ENCODE results near the gene DVL1. TPM values are rescaled to one million over a fixed set of nuclear protein-coding genes. Genes with fewer than 3 reads are reported as not detected.

Gene DVL1
- total RNA-seq, 4 donors from 2014 or later: 130 to 191 (median 144) TPM

GRCh38 chr1:1334835-1335234 is 14.4 kb downstream of the DVL1 start:
- WGBS, 2 donors: 47 to 51% methylated on average over 7 of the region's 11 CpGs
- Histone ChIP-seq H3K9me3 (no peaks in the 10 kb centered on the region), H3K27me3 (no peaks in the 10 kb centered on the region), H3K27ac (no peak overlapping the region), H3K4me1 (peaks cover 0 to 42% (median 21%) of the 10 kb centered on the region in 4 donors), H3K36me3 (peaks cover 0 to 58% (median 15%) of the 10 kb centered on the region in 3 donors), H3K4me3 (no peak overlapping the region)
- TF ChIP-seq EP300 (IDR thresholded peaks at IDR 0.05) (no peak), POLR2A (IDR thresholded peaks at IDR 0.05) (no peak), CTCF (IDR thresholded peaks at IDR 0.05) (no peak)
- DNase-seq (ENCODE audit: low spot score in 2 of 2): no peak

GRCh38 chr1:1333551-1334241 is 15.5 kb downstream of the DVL1 start:
- peaks cover 0 to 56% (median 9%) of the 10 kb centered on the region in 3 donors for H3K36me3 ChIP-seq
- H3K9me3 ChIP-seq: no peaks in the 10 kb centered on the region
- H3K27me3 ChIP-seq: no peaks in the 10 kb centered on the region
- no peak overlapping the region for H3K4me3 ChIP-seq
- DNase-seq (ENCODE audit: low spot score in 2 of 2): no peak
- peaks cover 0 to 47% (median 22%) of the 10 kb centered on the region in 4 donors for H3K4me1 ChIP-seq
- no peak overlapping the region for H3K27ac ChIP-seq
- no peak for TF ChIP-seq EP300 (IDR thresholded peaks at IDR 0.05)
- TF ChIP-seq POLR2A (IDR thresholded peaks at IDR 0.05): no peak
- no peak for TF ChIP-seq CTCF (IDR thresholded peaks at IDR 0.05)
- WGBS, 2 donors: 85 to 88% methylated on average over 23 to 29 of the region's 36 CpGs

GRCh38 chr1:1332774-1333480 is 16.3 kb downstream of the DVL1 start:
- Histone ChIP-seq H3K4me1 (peaks cover 0 to 47% (median 22%) of the 10 kb centered on the region in 4 donors), H3K27me3 (no peaks in the 10 kb centered on the region), H3K36me3 (peaks cover 0 to 56% (median 3%) of the 10 kb centered on the region in 3 donors), H3K27ac (no peak overlapping the region), H3K9me3 (no peaks in the 10 kb centered on the region), H3K4me3 (no peak overlapping the region)
- WGBS, 2 donors: 73 to 74% methylated on average over 13 to 48 of the region's 48 CpGs
- TF ChIP-seq EP300 (IDR thresholded peaks at IDR 0.05) (no peak), POLR2A (IDR thresholded peaks at IDR 0.05) (no peak), CTCF (IDR thresholded peaks at IDR 0.05) (no peak)
- DNase-seq (ENCODE audit: low spot score in 2 of 2): no peak

- no peaks in the 10 kb centered on the region for H3K9me3 ChIP-seq
- DNase-seq (ENCODE audit: low spot score in 2 of 2): no peak
- H3K4me3 ChIP-seq: no peak overlapping the region
- H3K36me3 ChIP-seq: peaks cover 0 to 56% (median 4%) of the 10 kb centered on the region in 3 donors
- TF ChIP-seq CTCF (IDR thresholded peaks at IDR 0.05) (no peak), POLR2A (IDR thresholded peaks at IDR 0.05) (no peak), EP300 (IDR thresholded peaks at IDR 0.05) (no peak)
- peak overlapping the region in 1 of 4 donors; percentile 66 for H3K27ac ChIP-seq
- H3K4me1 ChIP-seq: peaks cover 0 to 47% (median 22%) of the 10 kb centered on the region in 4 donors
- no peaks in the 10 kb centered on the region for H3K27me3 ChIP-seq
- 80 to 81% methylated on average over 38 to 42 of the region's 57 CpGs for WGBS, 2 donors
Measured at GRCh38 chr1:1332031-1332755, 17.0 kb downstream of the DVL1 start.

Measured in tibial nerve (tissue), 4 donors.